ENCODE data around the gene MARCHF4. TPM values are rescaled to one million over a fixed set of nuclear protein-coding genes. Genes with fewer than 3 reads are reported as not detected.
A peak's percentile ranks its signal among the peaks of the same experiment; 100 is the strongest.

MARCHF4 gene
- total and polyA plus RNA-seq, 9 of the 15 experiments (the other 6 are each of a cell fraction or from before 2014, with no cell fraction given), result 0.05 TPM; not detected in 8

- TF ChIP-seq PRDM10 (IDR thresholded peaks at IDR 0.05; ENCODE audit: partially characterized antibody) (peak; percentile 99), FOXA1 (IDR thresholded peaks at IDR 0.05; ENCODE audit: borderline replicate concordance) (no peak), NFE2 (IDR thresholded peaks at IDR 0.05; ENCODE audit: low read depth) (peak; percentile 68), NONO (IDR thresholded peaks at IDR 0.05; ENCODE audit: low read depth in 2 of 2, low read length in 1 of 2) (peak in 1 of 2 experiments; percentile 95; a peak in 2 of 4 replicates), FUS (optimal IDR thresholded peaks at IDR 0.05; ENCODE audit: low read depth, low read length) (no peak), ZNF174 (CRISPR knock-in tag; IDR thresholded peaks at IDR 0.05) (no peak), CREM (IDR thresholded peaks at IDR 0.05; ENCODE audit: low read depth) (peak; percentile 95), MAFG (tag; conservative IDR thresholded peaks at IDR 0.05) (no peak), BACH1 (tag; IDR thresholded peaks at IDR 0.05) (peak; percentile 45; the same call in 1 of the 2 replicates), FOXK1 (CRISPR knock-in tag; IDR thresholded peaks at IDR 0.05; ENCODE audit: borderline replicate concordance) (no peak), MXD1 (CRISPR knock-in tag; IDR thresholded peaks at IDR 0.05; ENCODE audit: borderline replicate concordance, poor library complexity, severe bottlenecking) (no peak), E2F1 (CRISPR knock-in tag; IDR thresholded peaks at IDR 0.05) (no peak), ZNF512 (tag; IDR thresholded peaks at IDR 0.05) (no peak), ZNF436 (CRISPR knock-in tag; IDR thresholded peaks at IDR 0.05) (no peak), JUN (IDR thresholded peaks at IDR 0.05; ENCODE audit: borderline replicate concordance, low read depth, low read length) (no peak), JUN (CRISPR knock-in tag; IDR thresholded peaks at IDR 0.05; ENCODE audit: borderline replicate concordance) (0 out of 2 replicates have a peak, but pooled peaks have one; percentile 35), SAFB2 (IDR thresholded peaks at IDR 0.05; ENCODE audit: borderline replicate concordance, low read depth, low read length, severe bottlenecking) (no peak)
- TF ChIP-seq, protein P1, sequence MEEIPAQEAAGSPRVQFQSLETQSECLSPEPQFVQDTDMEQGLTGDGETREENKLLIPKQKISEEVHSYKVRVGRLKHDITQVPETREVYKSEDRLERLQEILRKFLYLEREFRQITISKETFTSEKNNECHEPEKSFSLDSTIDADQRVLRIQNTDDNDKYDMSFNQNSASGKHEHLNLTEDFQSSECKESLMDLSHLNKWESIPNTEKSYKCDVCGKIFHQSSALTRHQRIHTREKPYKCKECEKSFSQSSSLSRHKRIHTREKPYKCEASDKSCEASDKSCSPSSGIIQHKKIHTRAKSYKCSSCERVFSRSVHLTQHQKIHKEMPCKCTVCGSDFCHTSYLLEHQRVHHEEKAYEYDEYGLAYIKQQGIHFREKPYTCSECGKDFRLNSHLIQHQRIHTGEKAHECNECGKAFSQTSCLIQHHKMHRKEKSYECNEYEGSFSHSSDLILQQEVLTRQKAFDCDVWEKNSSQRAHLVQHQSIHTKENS (CRISPR knock-in tag; IDR thresholded peaks at IDR 0.05), result no peak
Observed at GRCh38 chr2:216412022-216412999, 40.0 kb upstream of the MARCHF4 start, which contains the start of gene SMARCAL1 (continued).

All from K562 (cell line).